ENCODE measurements around the gene CNNM4. TPM values are rescaled to one million over a fixed set of nuclear protein-coding genes. Genes with fewer than 3 reads are reported as not detected.

Gene CNNM4
- total and polyA plus RNA-seq, 2 of the 4 experiments (the other 2 are of a cell fraction): 2.0 to 4.1 TPM

- H3K14ac ChIP-seq (replicated peaks; ENCODE audit: low read depth, low read length): no peak within 1 kb of the TSS
- H4K5ac ChIP-seq (ENCODE audit: low read depth, low read length): no peak within 1 kb of the TSS
- H2AK5ac ChIP-seq (ENCODE audit: low read depth, low read length): no peak within 1 kb of the TSS
- intact Hi-C loops (cut with micrococcal nuclease): no loop called here
- no peaks in the 10 kb centered on the region for H3K9me1 ChIP-seq (ENCODE audit: insufficient read depth, low read length)
- DNase-seq (no peak), ATAC-seq (ENCODE audit: low read depth) (no peak)
- no peaks in the 10 kb centered on the region; the same call in 1 of the 2 replicates for H4K20me1 ChIP-seq (ENCODE audit: insufficient read depth, low read length)
- no peak within 1 kb of the TSS for H2BK15ac ChIP-seq (ENCODE audit: low read depth, low read length)
- no peaks in the 10 kb centered on the region for H3K27me3 ChIP-seq (ENCODE audit: control insufficient read depth, insufficient read depth, low read length)
- no peak within 1 kb of the TSS for H4K8ac ChIP-seq (ENCODE audit: low read depth in 2 of 2, low read length in 2 of 2)
- H3K23ac ChIP-seq (ENCODE audit: low read depth, low read length): no peak within 1 kb of the TSS
- no peak within 1 kb of the TSS for H3K27ac ChIP-seq (ENCODE audit: insufficient read depth, low read length)
- in situ Hi-C loops (cut with MboI; ENCODE audit: low sequenced_read_pairs): no loop called here
- H2AK9ac ChIP-seq (replicated peaks; ENCODE audit: low read depth, low read length, poor library complexity): no peak within 1 kb of the TSS
- 90% methylated on average over 3 of the region's 14 CpGs; no CpG with 5 or more reads in 1 of the 2 experiments for WGBS, 2 experiments (ENCODE audit: extremely low coverage in 2 of 2, insufficient read length in 1 of 2)
- no peaks in the 10 kb centered on the region for H3K79me1 ChIP-seq (ENCODE audit: low read depth in 1 of 2, low read length in 2 of 2)
- no peak within 1 kb of the TSS for H3K9ac ChIP-seq (ENCODE audit: low read depth, low read length)
- no peak within 1 kb of the TSS for H2BK120ac ChIP-seq (ENCODE audit: low read depth, low read length)
- no peak within 1 kb of the TSS for H2BK20ac ChIP-seq (ENCODE audit: low read depth, low read length)
- dilution Hi-C loops (cut with HindIII; ENCODE audit: low sequenced_read_pairs, unreplicated experiment): no loop called here
- no peak within 1 kb of the TSS for H3K56ac ChIP-seq (ENCODE audit: extremely low read depth, insufficient read depth, low read length)
- no peak within 1 kb of the TSS for H3K4me2 ChIP-seq (ENCODE audit: low read depth, low read length)
- TF ChIP-seq MXI1 (IDR thresholded peaks at IDR 0.05; ENCODE audit: borderline replicate concordance, low read depth, low read length) (no peak), FOS (IDR thresholded peaks at IDR 0.05; ENCODE audit: low read depth, low read length) (no peak), USF2 (IDR thresholded peaks at IDR 0.05; ENCODE audit: low read depth, low read length) (no peak)
- H2BK5ac ChIP-seq (ENCODE audit: low read depth, low read length, poor library complexity, severe bottlenecking): no peak within 1 kb of the TSS
- no peak within 1 kb of the TSS for H3K4ac ChIP-seq (ENCODE audit: low read depth, low read length)
- peaks cover 12% of the 10 kb centered on the region for H3K36me3 ChIP-seq (ENCODE audit: control insufficient read depth, insufficient read depth, low read length)
- H3K9me3 ChIP-seq (ENCODE audit: control insufficient read depth, insufficient read depth, low read length): no peaks in the 10 kb centered on the region
- H3K4me1 ChIP-seq (ENCODE audit: control insufficient read depth, insufficient read depth, low read length): no peaks in the 10 kb centered on the region
- H3K4me3 ChIP-seq (ENCODE audit: insufficient read depth, low read depth, low read length): no peak within 1 kb of the TSS
- POLR2A ChIA-PET (ENCODE audit: unreplicated experiment): no interaction called here
- H2AFZ ChIP-seq (replicated peaks; ENCODE audit: low read length, poor library complexity): no peak within 1 kb of the TSS
- CTCF ChIA-PET: no interaction called here
- no TSS peak for BruUV-seq (replicated peaks)
- H4K91ac ChIP-seq (ENCODE audit: insufficient read depth, low read depth, low read length): no peak within 1 kb of the TSS
- no peak within 1 kb of the TSS for H3K18ac ChIP-seq (ENCODE audit: low read depth, low read length)
Measured at GRCh38 chr2:96843538-96844268, 83.0 kb downstream of the CNNM4 start, which contains the start of gene ANKRD23. TSS of gene ANKRD23 (minus strand) at chr2:96844021. CDS start at chr2:96843992, 29 bp downstream.
